ENCODE data around the gene SNCB.

The SNCB gene

GRCh38 chr5:176574297-176574591, 56.1 kb downstream of the SNCB start:
- DNase-seq (ENCODE audit: low read depth in 2 of 2) = no peak

- DNase-seq (ENCODE audit: low read depth in 2 of 2) = peak; percentile 51 to 76
These were observed 56.6 kb downstream of the SNCB start for GRCh38 chr5:176573564-176574296.
